NCI-H748 (cell line): ENCODE data around the gene SERPINB11.
"Not testable (repeated sequence)": the region's sequence is repeated elsewhere in the genome, so short reads cannot be mapped to it uniquely, and the experiment has no call there.

ENCODE experiments used
- DNase-seq: peaks from one replicate; lab custom pipeline; 2025; ENCODE audit not compliant: unreplicated experiment; lab: John Stamatoyannopoulos, UW

The SERPINB11 gene, protein sequence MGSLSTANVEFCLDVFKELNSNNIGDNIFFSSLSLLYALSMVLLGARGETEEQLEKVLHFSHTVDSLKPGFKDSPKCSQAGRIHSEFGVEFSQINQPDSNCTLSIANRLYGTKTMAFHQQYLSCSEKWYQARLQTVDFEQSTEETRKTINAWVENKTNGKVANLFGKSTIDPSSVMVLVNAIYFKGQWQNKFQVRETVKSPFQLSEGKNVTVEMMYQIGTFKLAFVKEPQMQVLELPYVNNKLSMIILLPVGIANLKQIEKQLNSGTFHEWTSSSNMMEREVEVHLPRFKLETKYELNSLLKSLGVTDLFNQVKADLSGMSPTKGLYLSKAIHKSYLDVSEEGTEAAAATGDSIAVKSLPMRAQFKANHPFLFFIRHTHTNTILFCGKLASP

DNA sequence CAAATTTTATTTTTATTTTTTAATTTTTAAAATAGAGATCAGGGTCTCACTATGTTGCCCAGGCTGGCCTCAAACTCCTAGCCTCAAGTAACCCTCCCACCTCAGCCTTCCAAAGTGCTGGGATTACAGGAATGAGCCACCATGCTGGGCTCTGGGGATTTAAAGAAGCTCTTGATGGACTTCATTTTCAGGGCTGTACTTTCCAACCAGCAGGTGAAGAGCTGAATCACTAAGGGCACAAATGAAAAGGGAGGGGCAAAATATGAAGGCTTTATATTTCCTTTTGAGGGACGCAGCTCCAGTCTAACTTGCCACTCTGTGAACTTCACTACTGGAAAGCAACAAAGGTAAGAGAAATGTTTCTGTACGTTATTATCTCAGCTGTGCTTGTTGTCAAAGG is at the start of gene SERPINB11:
Gene SERPINB11, plus strand, starts transcription at position 301 of the 400 bp plus-strand sequence. CDS start 7,234 bp downstream, outside the sequence.
- no peak for DNase-seq

DNA sequence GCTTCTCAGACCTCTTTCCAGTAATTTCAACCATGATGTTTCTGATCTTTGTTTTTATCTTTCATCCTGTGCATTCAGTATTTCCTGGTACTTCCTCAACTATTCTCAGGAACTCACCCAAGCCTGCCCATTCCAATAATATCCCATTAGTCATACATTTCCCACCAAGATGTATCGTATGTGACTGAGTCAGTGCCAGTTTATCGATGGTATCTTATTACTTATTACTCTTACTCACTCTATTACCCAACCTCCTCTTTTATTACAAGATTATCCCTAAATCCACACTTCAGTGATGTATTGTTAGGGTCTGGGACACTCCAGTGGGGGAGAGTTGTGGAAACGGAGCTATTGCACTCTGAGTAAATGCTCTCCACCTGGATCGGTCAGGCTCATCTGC is 43.8 kb upstream of the SERPINB11 start:
- not testable (repeated sequence) for DNase-seq

DNA sequence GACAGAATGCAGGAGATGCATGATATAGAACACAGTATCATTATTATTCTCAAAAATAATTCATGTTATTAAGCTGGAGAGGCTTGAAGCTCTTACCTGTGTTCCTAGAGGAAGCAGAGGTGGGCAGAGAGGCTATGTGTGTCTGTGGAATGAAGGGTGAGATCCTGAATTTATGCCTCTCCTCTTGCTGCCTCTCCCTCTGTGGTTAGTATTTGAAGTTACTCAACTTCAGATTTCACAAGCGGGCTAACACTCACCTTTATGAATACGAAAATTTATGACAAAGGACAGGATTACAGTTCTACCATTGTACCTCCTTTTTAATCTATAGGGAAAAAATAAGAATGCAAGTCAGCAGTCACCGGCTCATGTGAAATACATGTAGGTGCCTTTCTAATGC is 41.0 kb upstream of the SERPINB11 start, which contains the start of gene SERPINB3:
Gene SERPINB3, minus strand, starts transcription at position 144 of the 400 bp plus-strand sequence. CDS start 677 bp downstream, outside the sequence.
- not testable (repeated sequence) for DNase-seq

DNA sequence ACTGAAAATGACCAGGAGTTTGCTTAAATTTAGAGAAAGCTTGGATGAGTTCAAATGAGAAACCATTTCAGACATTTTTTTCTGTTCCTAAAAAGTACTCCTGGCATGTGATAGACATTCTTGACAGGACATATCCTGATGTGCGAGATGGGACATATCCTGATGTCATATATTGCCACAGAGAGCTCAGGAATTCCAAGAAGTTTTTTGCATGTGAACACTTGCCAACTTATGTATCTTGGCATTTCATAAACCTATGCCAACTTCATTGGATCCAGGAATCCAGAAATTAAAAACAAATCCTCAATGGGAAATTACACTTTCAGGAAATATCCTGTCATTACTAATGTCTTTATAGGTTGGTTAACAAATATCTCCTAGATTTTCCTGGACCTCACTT is 38.2 kb upstream of the SERPINB11 start:
- DNase-seq: no peak

DNA sequence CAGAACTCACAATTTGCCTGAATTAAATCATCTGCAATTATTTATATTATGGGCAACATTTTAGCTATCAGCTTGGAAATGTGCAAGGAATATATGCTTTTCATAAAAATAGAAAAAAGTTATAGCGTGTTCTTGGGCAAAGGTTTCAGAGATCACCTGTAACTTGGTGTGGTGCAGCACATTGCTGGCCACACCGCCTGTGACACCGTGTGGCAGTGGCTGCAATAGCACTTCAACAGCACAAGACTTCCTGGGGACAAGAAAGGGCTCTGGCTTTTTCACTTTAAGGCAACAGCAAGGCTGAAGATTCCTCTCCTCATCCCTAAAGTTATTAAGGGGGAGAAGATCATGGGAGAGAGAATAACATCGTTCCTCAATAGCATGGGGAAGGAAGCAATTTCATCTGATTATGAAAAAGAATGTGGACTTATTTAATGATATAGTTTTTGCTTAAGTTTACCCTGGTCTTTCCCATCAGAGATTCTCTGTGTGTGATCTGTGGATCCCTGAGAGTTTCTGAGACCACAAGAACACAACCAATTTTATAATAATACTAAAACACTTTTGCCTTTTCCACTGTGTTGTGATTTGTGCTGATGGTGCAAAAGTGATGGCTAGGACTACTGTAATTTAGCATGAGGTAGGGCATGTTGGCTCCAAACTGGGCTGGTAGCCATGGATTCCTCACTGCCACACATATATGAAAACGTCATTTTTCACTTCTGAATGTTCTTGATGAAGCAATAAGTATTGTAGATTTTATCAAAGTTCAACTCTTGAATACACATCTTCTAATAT is 26.0 kb upstream of the SERPINB11 start:
- peak; percentile 62 for DNase-seq

DNA sequence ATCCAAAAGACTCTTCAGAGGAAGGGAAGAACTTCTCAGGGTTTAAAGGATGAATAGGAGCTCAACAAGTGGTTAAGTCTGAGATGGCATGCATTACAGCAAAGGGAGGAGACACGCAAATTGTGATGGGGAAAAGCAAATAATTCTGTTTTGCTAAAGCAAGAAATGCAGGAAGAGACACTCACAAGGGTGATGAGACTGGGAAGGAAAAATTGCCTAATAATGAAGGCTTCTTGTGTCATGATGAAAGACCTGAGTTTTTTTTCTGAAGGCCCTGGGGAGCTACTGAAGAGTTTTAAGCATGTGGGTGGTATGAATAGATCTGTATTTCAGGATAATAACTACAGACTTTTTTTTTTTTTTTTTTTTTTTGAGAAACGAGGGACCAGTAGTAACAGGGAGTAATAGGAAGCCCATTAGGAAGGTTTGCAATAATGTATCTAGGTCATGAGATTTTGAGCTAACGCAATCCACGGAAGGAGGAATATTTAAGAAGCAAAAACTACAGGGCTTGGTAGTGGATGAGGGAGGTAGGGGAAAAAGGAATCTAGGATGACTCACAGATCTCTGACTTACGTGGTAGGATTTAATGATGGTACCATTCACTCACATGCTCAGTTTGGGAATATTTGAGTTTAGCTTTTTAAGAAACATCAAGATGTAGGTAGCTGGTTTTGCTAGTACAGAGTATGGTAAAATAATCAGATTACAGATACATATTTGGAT is 25.1 kb upstream of the SERPINB11 start:
- no peak for DNase-seq

DNA sequence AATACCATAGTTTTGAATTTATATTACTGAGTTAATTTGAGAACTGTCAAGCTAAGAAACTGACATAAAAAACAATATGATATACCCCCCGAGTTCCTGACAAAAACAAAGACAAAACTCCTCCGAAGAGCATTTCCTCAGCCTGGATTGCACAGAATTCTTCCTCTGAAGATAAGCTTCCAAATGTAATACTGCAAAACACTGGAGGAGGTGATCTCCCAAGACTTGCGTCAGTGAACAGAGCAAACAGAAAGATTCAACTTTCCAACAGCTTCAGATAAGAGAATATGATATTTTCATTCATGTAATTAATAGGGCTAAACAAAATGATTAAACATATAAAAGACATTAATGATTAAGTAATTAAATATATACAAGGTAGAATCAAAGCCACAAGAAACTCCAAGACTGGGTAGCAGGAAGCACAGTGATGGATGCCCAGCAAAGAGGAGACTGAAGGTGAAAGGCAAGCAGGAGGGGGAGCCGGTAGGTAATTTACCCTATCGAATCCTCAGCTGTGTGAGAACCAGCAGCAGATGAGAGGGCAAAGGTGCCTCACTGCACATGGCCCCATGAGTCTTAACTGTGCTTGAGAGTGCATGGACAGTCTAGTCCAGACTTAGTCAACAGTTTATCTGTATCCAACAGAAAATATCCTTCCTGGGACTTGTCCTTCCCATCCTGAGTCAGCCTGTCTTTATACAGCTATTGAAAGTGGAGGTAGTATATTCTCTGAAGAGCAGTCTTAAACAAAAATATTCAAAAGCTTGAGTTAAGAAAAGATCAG is 22.7 kb upstream of the SERPINB11 start:
- no peak for DNase-seq

DNA sequence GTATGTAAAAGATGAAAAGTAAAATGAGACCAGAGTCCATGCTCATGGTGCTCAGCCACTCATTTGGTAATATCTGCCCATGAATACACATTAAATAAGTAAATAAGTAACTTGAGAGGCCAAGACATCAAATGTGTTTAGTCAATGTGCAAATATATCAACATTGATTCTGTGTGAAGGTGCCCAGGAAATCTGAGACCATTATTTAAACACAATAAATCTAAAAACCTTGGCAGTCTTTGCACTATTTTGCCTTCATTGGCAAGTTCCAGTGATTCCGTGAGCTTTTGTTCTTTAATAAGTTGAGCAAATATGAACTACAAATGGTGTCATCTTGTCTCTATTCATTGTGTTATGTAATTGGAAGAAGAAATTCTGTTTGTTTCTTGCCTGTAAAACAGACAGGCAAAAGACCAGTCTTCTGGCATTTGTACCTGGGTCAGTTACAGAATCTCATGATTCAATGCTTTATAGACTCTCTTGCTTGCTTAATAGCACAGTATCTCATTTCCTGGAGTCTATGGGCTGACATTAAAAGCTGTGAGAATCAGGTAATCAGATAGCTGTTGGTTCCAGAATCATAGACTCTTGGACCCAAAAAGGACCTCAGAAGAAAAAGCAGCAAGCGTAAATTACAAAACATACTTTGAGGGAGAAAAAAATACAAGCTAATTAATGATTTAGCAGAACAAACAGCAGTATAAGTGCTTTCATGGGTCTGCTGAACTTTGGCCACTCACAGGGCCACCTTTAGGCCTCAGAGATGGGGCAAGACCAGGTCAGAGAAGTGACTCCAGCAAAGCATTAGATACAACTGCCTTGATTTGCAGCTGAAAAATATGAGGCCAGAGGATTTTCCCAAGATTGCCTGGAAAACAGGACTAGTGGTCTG is 21.1 kb upstream of the SERPINB11 start:
- DNase-seq: peak; percentile 89

DNA sequence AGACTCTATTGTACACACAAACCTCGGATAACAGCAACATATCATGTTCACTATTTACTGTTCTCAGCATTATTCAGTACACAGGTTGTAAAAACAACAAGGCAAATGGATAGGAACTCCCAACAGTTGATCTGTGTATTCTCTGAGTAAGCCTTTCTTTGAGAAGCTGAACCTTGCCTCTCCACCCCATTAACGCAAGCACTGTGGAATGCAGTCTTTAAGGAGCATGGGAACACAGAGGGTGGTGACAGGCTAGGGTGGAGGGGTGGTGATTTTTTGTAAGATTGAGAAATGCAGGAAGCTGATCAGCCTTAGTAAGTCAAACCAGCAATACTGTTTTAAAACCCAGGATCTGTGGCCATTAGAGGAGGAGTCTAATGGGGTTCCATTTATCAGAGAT is 19.6 kb upstream of the SERPINB11 start:
- DNase-seq: no peak

DNA sequence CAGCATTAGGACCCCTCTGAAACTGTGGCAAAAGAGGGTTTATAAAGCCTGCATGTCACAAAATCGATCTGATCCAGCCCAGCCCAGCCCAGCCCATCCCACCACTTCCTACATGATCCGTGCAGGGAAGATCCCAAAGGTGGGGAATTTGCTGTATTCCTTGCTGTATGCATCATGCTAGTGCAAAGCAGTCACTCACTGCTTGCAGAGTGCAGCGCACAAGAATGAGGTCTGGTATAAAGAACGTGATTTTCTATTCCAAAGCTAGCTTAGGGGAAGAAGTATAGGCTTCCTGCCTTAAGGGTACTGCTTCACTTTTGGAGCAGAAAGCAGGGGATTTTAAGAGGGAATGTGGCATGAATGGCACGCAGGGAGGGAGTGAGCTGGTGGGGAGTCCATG is 18.9 kb upstream of the SERPINB11 start:
- DNase-seq: no peak

DNA sequence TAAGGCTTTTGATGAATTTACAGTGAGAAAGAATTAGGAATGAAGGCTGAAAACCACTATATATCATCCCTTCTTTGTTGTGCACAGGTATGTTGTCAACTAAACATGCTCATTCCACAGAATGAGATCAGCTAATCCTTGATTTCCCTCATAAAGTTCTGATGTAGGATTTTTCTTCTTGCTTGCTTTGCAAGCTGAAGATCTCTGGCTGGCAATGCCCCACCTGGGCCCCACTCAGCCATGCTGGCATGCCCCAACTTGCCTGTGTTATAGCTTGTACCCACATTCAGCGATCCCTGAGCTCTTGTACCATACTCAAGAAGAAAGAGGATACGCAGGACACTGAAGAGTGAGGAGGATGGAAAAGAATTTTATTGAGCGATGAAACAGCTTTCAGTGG is 18.0 kb upstream of the SERPINB11 start:
- no peak for DNase-seq

DNA sequence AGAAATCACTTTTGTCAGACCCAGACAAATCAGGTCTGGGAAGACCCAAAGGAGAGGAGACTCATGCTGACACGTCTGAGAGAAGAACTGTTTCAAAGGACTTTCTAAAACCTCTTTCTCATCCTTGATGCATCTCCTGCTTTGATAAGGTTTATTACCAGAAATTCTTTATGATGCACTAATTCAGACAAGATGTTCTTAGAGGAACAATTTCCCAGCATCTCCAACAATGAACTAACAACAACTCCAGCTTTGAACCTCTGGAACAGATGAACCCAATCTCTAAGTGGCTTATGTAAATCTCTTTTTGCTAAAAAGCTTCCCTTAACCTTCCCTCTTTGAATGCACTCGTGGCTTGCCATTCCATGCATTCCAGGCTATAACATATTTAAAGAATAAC is 15.9 kb upstream of the SERPINB11 start:
- DNase-seq: no peak

DNA sequence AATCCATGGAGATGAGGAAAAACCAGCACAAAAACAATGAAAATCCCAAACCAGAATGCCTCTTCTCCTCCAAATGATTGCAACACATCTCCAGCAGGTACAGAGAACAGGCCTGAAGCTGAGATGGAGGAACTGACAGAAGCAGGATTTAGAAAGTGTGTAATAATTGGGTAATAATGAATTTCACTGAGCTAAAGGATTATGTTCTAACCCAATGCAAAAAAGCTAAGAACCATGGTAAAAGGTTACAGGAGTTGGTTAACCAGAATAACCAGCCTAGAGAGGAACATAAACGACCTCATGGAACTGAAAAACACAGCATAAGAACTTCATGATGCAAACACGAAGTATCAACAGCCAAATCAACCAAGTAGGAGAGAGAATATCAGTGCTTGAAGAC is 13.7 kb upstream of the SERPINB11 start:
- DNase-seq: no peak

DNA sequence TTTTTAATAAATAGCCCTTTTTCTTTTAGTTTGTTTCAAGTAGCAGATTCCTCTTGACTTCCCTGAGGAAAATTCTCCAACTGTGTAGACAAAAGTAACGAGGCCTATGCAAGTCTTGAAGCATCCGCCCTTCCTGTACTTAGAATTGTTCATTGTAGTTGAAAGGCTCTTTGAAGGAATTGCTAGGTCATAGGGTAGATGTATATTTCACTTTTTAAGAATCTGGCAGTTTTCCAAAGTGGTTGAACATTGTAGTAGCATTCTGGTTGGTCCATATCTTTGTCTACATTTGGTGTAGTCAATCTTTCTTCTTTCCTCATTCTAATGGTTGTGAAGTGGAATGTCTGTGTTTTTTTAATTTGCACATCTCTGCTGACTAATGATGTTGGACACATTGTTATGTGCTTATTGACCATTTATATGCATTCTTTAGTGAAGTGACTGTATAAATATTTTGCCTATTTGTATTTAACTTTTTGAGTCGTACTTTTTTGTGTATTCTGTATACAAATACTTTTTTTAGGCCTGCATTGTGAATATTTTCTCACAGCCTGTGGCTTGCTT is 5.6 kb upstream of the SERPINB11 start:
- DNase-seq: no peak

DNA sequence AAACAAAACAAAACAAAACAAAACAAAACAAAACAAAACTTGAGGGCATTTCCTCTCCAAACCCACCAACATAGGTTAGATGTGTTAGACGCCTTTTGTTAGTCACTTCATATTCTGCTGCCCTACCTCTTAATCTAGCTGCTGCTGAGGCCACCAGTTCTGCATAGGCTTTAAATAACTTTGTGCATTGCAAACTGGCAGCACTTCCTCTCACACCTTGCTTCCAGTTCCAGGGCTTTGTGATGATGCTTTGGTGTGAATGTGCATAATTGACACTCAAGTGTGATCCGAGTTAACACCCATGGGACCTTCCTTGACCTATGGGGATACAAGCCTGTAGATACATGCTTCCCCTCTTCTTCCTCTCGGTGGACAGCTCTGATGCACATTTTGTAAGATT is 2.3 kb upstream of the SERPINB11 start:
- peak; percentile 14 for DNase-seq

DNA sequence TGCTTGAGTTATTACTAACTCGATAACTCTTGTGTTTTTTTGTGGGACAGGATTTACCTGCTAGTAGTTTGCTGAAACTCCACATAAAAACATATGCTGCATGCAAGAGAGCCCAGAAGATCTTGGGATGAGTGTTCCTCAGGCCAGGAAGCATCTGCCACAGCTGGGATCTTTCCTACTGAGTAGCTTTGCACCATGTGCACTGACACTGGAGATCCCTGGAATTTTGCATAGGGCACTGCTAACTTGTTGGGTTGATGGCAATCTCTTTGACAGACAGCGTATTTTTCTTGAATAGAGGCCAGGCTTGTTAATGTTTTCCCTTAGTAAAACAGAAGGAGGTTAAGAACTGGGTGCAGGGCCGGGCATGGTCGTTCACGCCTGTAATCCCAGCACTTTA is 808 bp upstream of the SERPINB11 start:
- no peak for DNase-seq

DNA sequence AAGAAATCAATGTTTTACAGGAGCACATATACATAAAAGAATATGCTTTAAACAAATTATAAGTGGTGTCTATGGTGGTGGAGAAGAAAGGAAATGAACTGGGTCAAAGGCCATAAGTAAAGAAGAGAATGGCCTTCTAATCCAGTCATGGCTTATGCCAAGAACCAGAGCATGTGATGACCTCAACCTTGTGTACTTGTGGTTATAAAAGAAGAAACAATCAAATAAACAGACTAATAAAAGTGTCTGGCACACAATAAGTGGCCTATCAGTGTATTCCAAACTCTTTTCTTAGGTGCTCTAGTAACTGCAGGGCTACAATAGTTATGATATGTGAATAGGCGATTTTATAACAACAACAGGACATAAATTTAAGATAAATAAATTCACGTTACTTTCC is 2.6 kb downstream of the SERPINB11 start:
- no peak for DNase-seq

DNA sequence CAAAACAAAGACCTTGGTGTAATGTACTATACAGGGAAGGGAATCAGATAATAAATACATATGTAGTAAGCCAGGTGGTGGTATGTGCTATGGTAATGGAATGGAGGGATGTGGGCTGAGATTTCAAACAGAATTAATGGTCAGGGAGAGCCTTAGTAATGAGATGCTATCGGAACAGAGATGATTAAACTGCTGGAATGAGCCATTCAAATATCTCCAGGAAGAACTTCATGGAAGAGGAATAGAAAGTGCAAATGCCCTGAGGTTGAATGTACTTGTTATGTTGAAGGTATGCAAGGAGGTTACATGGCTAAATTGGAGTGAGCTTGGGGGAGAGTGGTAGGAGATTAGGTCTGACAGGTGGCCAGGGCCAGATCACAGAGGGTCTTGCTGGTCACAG is 5.1 kb downstream of the SERPINB11 start:
- no peak for DNase-seq

DNA sequence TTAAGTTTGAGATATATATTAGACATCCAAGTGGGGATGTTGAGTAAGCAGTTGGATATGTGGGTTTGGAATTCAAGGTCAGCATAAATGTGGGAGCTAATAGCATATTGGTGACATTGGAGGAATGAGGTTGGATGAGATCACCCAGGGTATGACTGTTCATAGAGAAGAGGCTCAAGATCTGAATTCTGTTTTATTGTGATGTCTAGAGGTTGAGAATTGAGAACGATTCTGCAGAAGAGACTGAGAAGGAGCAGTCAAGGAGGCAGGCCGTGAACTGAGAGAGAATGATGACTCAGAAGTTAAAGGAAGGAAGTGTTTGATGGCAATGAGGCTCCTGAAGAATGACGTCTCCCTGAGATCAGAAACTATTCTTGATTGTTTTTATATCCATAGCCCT is 5.9 kb downstream of the SERPINB11 start:
- no peak for DNase-seq
